Ascending aorta (tissue), 2 donors: ENCODE results near the gene UNC119. TPM values are rescaled to one million over a fixed set of nuclear protein-coding genes. Genes with fewer than 3 reads are reported as not detected.

Source experiments
- DNase-seq, 2 donors: peaks; one replicate each; pipeline ENCODE4 v3.0.0-alpha.2; 2019; ENCODE audit warnings: low spot score in 2 of 2
- H3K27ac ChIP-seq, 2 donors: fragments of 200-600 bp; sonication (generic); one replicate each; pipeline ENCODE4 v1.5.1; 2016 to 2017; ENCODE audit warnings: mild to moderate bottlenecking in 1 of 2
- H3K27me3 ChIP-seq: fragments of 200-600 bp; sonication (generic); one replicate; pipeline ENCODE4 v1.5.1; 2017
- H3K36me3 ChIP-seq, 2 donors: fragments of 200-600 bp; sonication (generic); one replicate each; pipeline ENCODE4 v1.5.1; 2016
- H3K4me1 ChIP-seq, 2 donors: fragments of 200-600 bp; sonication (generic); one replicate each; pipeline ENCODE4 v1.5.1; 2016 to 2017; ENCODE audit warnings: mild to moderate bottlenecking in 1 of 2
- H3K4me3 ChIP-seq, 2 donors: fragments of 200-600 bp; sonication (generic); one replicate each; pipeline ENCODE4 v1.5.1; 2016 to 2017; ENCODE audit warnings: mild to moderate bottlenecking in 1 of 2
- H3K9me3 ChIP-seq, 2 donors: fragments of 200-600 bp; sonication (generic); one replicate each; pipeline ENCODE4 v1.5.1; 2016
- intact Hi-C: fragments of 100-400 bp; cut with DNase I; formaldehyde crosslinking; loops from one replicate; pipeline ENCODE4 v1.15.1; 2023
- total RNA-seq: library from RNA; depleted of rRNA; stranded (reverse); fragments of >200 nt; gene quantifications from one replicate; pipeline ENCODE4 v1.1.0, GENCODE V29; 2016
- TF ChIP-seq, protein P1 (sequence below), 3 experiments: fragments of 200-600 bp in 2 of 3; fragments of 450-650 bp in 1 of 3; sonication (generic) in 2 of 3; IDR thresholded peaks; one replicate each; pipeline ENCODE4 v1.5.1; 2016 to 2019; ENCODE audit warnings: antibody characterized with exemption in 3 of 3, mild to moderate bottlenecking in 1 of 3, moderate library complexity in 1 of 3

The UNC119 gene
- total RNA-seq, 1 donor from 2014 or later, result 33.8 TPM

DNA sequence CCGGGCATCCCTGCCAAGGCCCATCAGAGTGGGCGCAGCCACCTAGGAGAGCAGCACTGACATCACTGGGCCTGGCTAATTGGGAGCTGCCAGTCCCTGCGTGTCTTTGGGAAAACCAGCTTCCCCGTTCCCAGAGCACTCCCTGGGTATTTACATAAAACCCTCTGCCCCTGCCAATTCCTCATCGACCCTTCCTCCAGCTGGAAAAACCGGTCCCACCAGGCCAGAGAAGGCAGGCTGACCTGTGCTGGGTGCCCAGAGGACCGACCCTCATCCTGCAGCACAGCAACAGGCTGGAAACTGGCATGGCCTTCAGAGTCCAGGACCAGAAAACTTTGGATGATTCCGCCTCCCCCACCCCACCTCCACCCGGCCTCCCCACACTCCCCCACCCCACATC lies 54.5 kb downstream of the UNC119 start:
- H3K27ac ChIP-seq, result no peak overlapping the region
- TF ChIP-seq, protein P1, sequence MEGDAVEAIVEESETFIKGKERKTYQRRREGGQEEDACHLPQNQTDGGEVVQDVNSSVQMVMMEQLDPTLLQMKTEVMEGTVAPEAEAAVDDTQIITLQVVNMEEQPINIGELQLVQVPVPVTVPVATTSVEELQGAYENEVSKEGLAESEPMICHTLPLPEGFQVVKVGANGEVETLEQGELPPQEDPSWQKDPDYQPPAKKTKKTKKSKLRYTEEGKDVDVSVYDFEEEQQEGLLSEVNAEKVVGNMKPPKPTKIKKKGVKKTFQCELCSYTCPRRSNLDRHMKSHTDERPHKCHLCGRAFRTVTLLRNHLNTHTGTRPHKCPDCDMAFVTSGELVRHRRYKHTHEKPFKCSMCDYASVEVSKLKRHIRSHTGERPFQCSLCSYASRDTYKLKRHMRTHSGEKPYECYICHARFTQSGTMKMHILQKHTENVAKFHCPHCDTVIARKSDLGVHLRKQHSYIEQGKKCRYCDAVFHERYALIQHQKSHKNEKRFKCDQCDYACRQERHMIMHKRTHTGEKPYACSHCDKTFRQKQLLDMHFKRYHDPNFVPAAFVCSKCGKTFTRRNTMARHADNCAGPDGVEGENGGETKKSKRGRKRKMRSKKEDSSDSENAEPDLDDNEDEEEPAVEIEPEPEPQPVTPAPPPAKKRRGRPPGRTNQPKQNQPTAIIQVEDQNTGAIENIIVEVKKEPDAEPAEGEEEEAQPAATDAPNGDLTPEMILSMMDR (IDR thresholded peaks at IDR 0.05), result no peak
- H3K4me3 ChIP-seq, result no peak overlapping the region
- DNase-seq, result no peak
- intact Hi-C loops, result no loop called here
- no peaks in the 10 kb centered on the region for H3K36me3 ChIP-seq
- no peaks in the 10 kb centered on the region for H3K27me3 ChIP-seq
- H3K9me3 ChIP-seq, result no peaks in the 10 kb centered on the region
- H3K4me1 ChIP-seq, result no peaks in the 10 kb centered on the region

Other genes starting within 250 kb of the UNC119 start
- gene TMEM97, start 233.4 kb downstream of the UNC119 start, total RNA-seq, result not detected
- gene IFT20, start 217.2 kb downstream of the UNC119 start, total RNA-seq, result 13.6 TPM
- 66.4 TPM for gene TNFAIP1, start 216.9 kb downstream of the UNC119 start, total RNA-seq
- gene POLDIP2, start 195.1 kb downstream of the UNC119 start, total RNA-seq, result 82.2 TPM
- not detected for gene SEBOX, start 187.4 kb downstream of the UNC119 start, total RNA-seq
- gene VTN, start 182.3 kb downstream of the UNC119 start, total RNA-seq, result 7.5 TPM
- 121 TPM for gene SARM1, start 180.9 kb downstream of the UNC119 start, total RNA-seq
- gene SLC46A1, start 146.4 kb downstream of the UNC119 start, total RNA-seq, result 9.7 TPM
- not detected for gene SLC13A2, start 79.0 kb downstream of the UNC119 start, total RNA-seq
- not detected for gene FOXN1, start 46.3 kb downstream of the UNC119 start, total RNA-seq
- gene PIGS, start 18.9 kb upstream of the UNC119 start, total RNA-seq, result 44.6 TPM
- gene ALDOC, start 24.3 kb upstream of the UNC119 start, total RNA-seq, result 24.8 TPM
- 1.6 TPM for gene SPAG5, start 46.4 kb upstream of the UNC119 start, total RNA-seq
- gene RSKR, start 61.6 kb upstream of the UNC119 start, total RNA-seq, result 0.32 TPM
- gene BLTP2, start 92.5 kb upstream of the UNC119 start, total RNA-seq, result 104 TPM
- 51.9 TPM for gene SDF2, start 109.3 kb upstream of the UNC119 start, total RNA-seq
- 43.7 TPM for gene SUPT6H, start 109.6 kb upstream of the UNC119 start, total RNA-seq
- gene PROCA1, start 159.3 kb upstream of the UNC119 start, total RNA-seq, result 1.6 TPM
- 172 TPM for gene RAB34, start 165.2 kb upstream of the UNC119 start, total RNA-seq
- gene RPL23A, start 167.4 kb upstream of the UNC119 start, total RNA-seq, result 491 TPM
- gene TLCD1, start 173.6 kb upstream of the UNC119 start, total RNA-seq, result not detected
- gene NEK8, start 176.2 kb upstream of the UNC119 start, total RNA-seq, result 3.2 TPM
- 53.2 TPM for gene TRAF4, start 191.4 kb upstream of the UNC119 start, total RNA-seq